Neural cell (in vitro differentiated cells): Measurements from ENCODE around the gene PSMD13. TPM values are rescaled to one million over a fixed set of nuclear protein-coding genes. Genes with fewer than 3 reads are reported as not detected.
"Not testable (repeated sequence)": the region's sequence is repeated elsewhere in the genome, so short reads cannot be mapped to it uniquely, and the experiment has no call there.

ENCODE experiments used
- H2AFZ ChIP-seq: fragments of 200-600, 300-800 bp; sonication (generic), shearing (Covaris generic); 2 replicates; pipeline ENCODE4 v1.6.0; 2014; ENCODE audit warnings: low read depth, mild to moderate bottlenecking, antibody characterized with exemption, low read length, moderate library complexity
- H3F3A ChIP-seq: fragments of 200-600 bp; shearing (Covaris generic); 2 replicates; pipeline ENCODE4 v1.6.1; 2016; ENCODE audit warnings: mild to moderate bottlenecking, moderate library complexity, mixed read lengths, antibody characterized with exemption, low read length; ENCODE audit not compliant: insufficient read depth, poor library complexity, severe bottlenecking
- H3K27ac ChIP-seq: fragments of 200-600, 300-800 bp; sonication (generic), shearing (Covaris generic); 2 replicates; pipeline ENCODE4 v1.5.1; 2014; ENCODE audit warnings: mild to moderate bottlenecking, low read length, moderate library complexity
- H3K27me3 ChIP-seq: fragments of 300-800, 200-600 bp; sonication (generic), shearing (Covaris generic); 2 replicates; pipeline ENCODE4 v1.6.0; 2014; ENCODE audit warnings: mild to moderate bottlenecking, low read depth, low read length, moderate library complexity; ENCODE audit not compliant: insufficient read depth
- H3K36me3 ChIP-seq: fragments of 300-800, 200-600 bp; sonication (generic), shearing (Covaris generic); 2 replicates; pipeline ENCODE4 v1.5.1; 2014; ENCODE audit warnings: mild to moderate bottlenecking, antibody characterized with exemption, low read length, moderate library complexity; ENCODE audit not compliant: insufficient read depth
- H3K4me2 ChIP-seq: fragments of 300-800, 200-600 bp; sonication (generic), shearing (Covaris generic); 2 replicates; pipeline ENCODE4 v1.6.0; 2014; ENCODE audit warnings: mild to moderate bottlenecking, low read length
- H3K4me3 ChIP-seq: fragments of 300-800, 200-600 bp; sonication (generic), shearing (Covaris generic); 2 replicates; pipeline ENCODE4 v1.5.1; 2014; ENCODE audit warnings: mild to moderate bottlenecking, low read length, moderate library complexity
- H3K79me2 ChIP-seq: fragments of 200-600 bp; shearing (Covaris generic); replicated peaks from 2 replicates; pipeline ENCODE4 v1.6.0; 2014; ENCODE audit warnings: mild to moderate bottlenecking, low read length, moderate library complexity; ENCODE audit not compliant: insufficient read depth
- H3K9ac ChIP-seq: fragments of 300-800, 200-600 bp; sonication (generic), shearing (Covaris generic); 2 replicates; pipeline ENCODE4 v1.6.1; 2016; ENCODE audit warnings: mild to moderate bottlenecking, low read length, mixed read lengths
- H3K9me2 ChIP-seq: fragments of 200-600 bp; shearing (Covaris generic); 2 replicates; pipeline ENCODE4 v1.6.1; 2016; ENCODE audit warnings: mild to moderate bottlenecking, low read length, mixed read lengths; ENCODE audit not compliant: insufficient read depth
- H3K9me3 ChIP-seq: fragments of 200-600, 300-800 bp; sonication (generic), shearing (Covaris generic); 2 replicates; pipeline ENCODE4 v1.6.1; 2016; ENCODE audit warnings: mild to moderate bottlenecking, mixed run types, low read length, moderate library complexity, mixed read lengths
- H4K20me1 ChIP-seq: fragments of 200-600 bp; shearing (Covaris generic); 2 replicates; pipeline ENCODE4 v1.6.1; 2016; ENCODE audit warnings: mild to moderate bottlenecking, mixed run types; ENCODE audit not compliant: insufficient read depth
- EP300 ChIP-seq: fragments of 450-650 bp; conservative IDR thresholded peaks from 2 replicates; pipeline ENCODE4 v1.6.1; 2014; ENCODE audit warnings: antibody characterized with exemption, mild to moderate bottlenecking, moderate library complexity; ENCODE audit not compliant: poor library complexity, severe bottlenecking
- EZH2 ChIP-seq: fragments of 200-600, 300-800 bp; shearing (Covaris generic), sonication (generic); IDR thresholded peaks from 2 replicates; pipeline ENCODE4 v1.6.1; 2014; ENCODE audit warnings: antibody characterized with exemption, low read length, borderline replicate concordance, mild to moderate bottlenecking; ENCODE audit not compliant: insufficient read depth, poor library complexity, severe bottlenecking
- MXI1 ChIP-seq: fragments of 450-650 bp; conservative IDR thresholded peaks from 2 replicates; pipeline ENCODE4 v1.6.1; 2014; ENCODE audit warnings: antibody characterized with exemption, mild to moderate bottlenecking; ENCODE audit not compliant: poor library complexity, severe bottlenecking
- POLR2AphosphoS5 ChIP-seq: IDR thresholded peaks from 2 replicates; pipeline ENCODE4 v1.6.1; 2012
- RAD21 ChIP-seq: fragments of 450-650 bp; conservative IDR thresholded peaks from 2 replicates; pipeline ENCODE4 v1.6.1; 2014; ENCODE audit warnings: antibody characterized with exemption, mild to moderate bottlenecking, moderate library complexity
- SMC3 ChIP-seq: fragments of 450-650 bp; conservative IDR thresholded peaks from 2 replicates; pipeline ENCODE4 v1.6.1; 2014; ENCODE audit warnings: antibody characterized with exemption, mild to moderate bottlenecking, moderate library complexity; ENCODE audit not compliant: poor library complexity
- TAF1 ChIP-seq: IDR thresholded peaks from 2 replicates; pipeline ENCODE4 v1.6.1; 2012; ENCODE audit warnings: low read depth
- polyA plus RNA-seq: library from polyadenylated mRNA; depleted of rRNA; stranded (reverse); fragments of >200 nt; gene quantifications from 2 replicates; pipeline ENCODE4 v1.2.3, GENCODE V29; 2014
- TF ChIP-seq, protein P1 (sequence below): IDR thresholded peaks from 2 replicates; pipeline ENCODE4 v1.6.1; 2012; ENCODE audit warnings: borderline replicate concordance
- TF ChIP-seq, protein P2 (sequence below): fragments of 450-650 bp; IDR thresholded peaks from 2 replicates; pipeline ENCODE4 v1.5.1; 2014; ENCODE audit warnings: antibody characterized with exemption, mild to moderate bottlenecking, moderate library complexity; ENCODE audit not compliant: poor library complexity, severe bottlenecking

PSMD13 gene
- polyA plus RNA-seq, 1 donor from 2014 or later: 183 TPM

- no peaks in the 10 kb centered on the region for H3K36me3 ChIP-seq
- H3K4me2 ChIP-seq: no peak overlapping the region
- H3F3A ChIP-seq: no peaks in the 10 kb centered on the region
Measured at GRCh38 chr11:285894-286220, 49.1 kb downstream of the PSMD13 start.

GRCh38 chr11:286977-287820 is 50.4 kb downstream of the PSMD13 start:
- H3K79me2 ChIP-seq, H4K20me1 ChIP-seq, H3K27ac ChIP-seq, H3K9ac ChIP-seq, H3K9me3 ChIP-seq, H3K4me3 ChIP-seq, H3K36me3 ChIP-seq, H2AFZ ChIP-seq, H3K4me2 ChIP-seq, H3F3A ChIP-seq, H3K9me2 ChIP-seq: not testable (repeated sequence)
- peaks cover 19% of the 10 kb centered on the region for H3K27me3 ChIP-seq

More at GRCh38 chr11:285894-286220, 49.1 kb downstream of the PSMD13 start:
- Histone ChIP-seq H3K4me3 (no peak overlapping the region), H3K27ac (no peak overlapping the region), H3K9ac (no peak overlapping the region), H3K9me2 (no peaks in the 10 kb centered on the region), H2AFZ (no peak overlapping the region), H3K27me3 (peaks cover 19% of the 10 kb centered on the region), H4K20me1 (no peaks in the 10 kb centered on the region), H3K79me2 (no peaks in the 10 kb centered on the region), H3K9me3 (no peaks in the 10 kb centered on the region)
- no peak for TF ChIP-seq MXI1
- TF ChIP-seq EP300: no peak
- TF ChIP-seq, protein P1, sequence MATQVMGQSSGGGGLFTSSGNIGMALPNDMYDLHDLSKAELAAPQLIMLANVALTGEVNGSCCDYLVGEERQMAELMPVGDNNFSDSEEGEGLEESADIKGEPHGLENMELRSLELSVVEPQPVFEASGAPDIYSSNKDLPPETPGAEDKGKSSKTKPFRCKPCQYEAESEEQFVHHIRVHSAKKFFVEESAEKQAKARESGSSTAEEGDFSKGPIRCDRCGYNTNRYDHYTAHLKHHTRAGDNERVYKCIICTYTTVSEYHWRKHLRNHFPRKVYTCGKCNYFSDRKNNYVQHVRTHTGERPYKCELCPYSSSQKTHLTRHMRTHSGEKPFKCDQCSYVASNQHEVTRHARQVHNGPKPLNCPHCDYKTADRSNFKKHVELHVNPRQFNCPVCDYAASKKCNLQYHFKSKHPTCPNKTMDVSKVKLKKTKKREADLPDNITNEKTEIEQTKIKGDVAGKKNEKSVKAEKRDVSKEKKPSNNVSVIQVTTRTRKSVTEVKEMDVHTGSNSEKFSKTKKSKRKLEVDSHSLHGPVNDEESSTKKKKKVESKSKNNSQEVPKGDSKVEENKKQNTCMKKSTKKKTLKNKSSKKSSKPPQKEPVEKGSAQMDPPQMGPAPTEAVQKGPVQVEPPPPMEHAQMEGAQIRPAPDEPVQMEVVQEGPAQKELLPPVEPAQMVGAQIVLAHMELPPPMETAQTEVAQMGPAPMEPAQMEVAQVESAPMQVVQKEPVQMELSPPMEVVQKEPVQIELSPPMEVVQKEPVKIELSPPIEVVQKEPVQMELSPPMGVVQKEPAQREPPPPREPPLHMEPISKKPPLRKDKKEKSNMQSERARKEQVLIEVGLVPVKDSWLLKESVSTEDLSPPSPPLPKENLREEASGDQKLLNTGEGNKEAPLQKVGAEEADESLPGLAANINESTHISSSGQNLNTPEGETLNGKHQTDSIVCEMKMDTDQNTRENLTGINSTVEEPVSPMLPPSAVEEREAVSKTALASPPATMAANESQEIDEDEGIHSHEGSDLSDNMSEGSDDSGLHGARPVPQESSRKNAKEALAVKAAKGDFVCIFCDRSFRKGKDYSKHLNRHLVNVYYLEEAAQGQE: no peak
- TF ChIP-seq TAF1: no peak
- no peak for TF ChIP-seq SMC3
- no peak for TF ChIP-seq POLR2AphosphoS5
- no peak for TF ChIP-seq EZH2
- TF ChIP-seq, protein P2, sequence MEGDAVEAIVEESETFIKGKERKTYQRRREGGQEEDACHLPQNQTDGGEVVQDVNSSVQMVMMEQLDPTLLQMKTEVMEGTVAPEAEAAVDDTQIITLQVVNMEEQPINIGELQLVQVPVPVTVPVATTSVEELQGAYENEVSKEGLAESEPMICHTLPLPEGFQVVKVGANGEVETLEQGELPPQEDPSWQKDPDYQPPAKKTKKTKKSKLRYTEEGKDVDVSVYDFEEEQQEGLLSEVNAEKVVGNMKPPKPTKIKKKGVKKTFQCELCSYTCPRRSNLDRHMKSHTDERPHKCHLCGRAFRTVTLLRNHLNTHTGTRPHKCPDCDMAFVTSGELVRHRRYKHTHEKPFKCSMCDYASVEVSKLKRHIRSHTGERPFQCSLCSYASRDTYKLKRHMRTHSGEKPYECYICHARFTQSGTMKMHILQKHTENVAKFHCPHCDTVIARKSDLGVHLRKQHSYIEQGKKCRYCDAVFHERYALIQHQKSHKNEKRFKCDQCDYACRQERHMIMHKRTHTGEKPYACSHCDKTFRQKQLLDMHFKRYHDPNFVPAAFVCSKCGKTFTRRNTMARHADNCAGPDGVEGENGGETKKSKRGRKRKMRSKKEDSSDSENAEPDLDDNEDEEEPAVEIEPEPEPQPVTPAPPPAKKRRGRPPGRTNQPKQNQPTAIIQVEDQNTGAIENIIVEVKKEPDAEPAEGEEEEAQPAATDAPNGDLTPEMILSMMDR: no peak
- no peak for TF ChIP-seq RAD21
